ENCODE measurements around the gene C11orf21. TPM values are rescaled to one million over a fixed set of nuclear protein-coding genes. Genes with fewer than 3 reads are reported as not detected.

Gene C11orf21
- total RNA-seq, 1 donor from 2014 or later, result 66.5 TPM

DNA sequence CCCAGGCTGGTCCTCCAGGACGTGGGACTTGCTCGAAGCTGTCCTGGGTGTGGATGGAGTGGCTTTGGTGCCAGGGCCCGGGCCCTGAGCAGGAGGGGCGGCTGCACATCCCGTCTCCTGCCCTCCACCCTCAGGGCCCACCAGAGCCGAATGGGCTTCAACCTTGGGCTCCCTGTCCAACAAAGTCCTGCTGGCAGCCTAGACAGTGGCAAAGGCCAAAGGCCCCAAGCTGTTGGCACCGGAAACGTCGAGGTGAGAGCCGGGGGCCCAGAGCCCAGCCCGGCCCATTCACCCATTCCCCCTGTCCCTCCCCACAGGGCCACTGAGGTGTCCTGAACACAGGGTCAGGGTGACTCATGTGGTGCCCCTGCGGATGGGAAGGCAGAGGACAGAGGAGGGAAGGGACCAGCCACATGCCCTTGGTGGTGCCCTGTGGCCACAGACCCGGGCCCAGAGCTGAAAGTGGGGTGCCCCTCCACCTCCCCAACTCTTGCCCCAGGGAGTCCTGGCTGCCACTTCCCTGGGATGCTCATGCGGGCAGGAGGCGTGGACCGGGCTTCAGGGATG, 9.2 kb upstream of the C11orf21 start:
- no peak for DNase-seq
- intact Hi-C loops (cut with micrococcal nuclease), result no loop called here
- no peak for ATAC-seq

DNA sequence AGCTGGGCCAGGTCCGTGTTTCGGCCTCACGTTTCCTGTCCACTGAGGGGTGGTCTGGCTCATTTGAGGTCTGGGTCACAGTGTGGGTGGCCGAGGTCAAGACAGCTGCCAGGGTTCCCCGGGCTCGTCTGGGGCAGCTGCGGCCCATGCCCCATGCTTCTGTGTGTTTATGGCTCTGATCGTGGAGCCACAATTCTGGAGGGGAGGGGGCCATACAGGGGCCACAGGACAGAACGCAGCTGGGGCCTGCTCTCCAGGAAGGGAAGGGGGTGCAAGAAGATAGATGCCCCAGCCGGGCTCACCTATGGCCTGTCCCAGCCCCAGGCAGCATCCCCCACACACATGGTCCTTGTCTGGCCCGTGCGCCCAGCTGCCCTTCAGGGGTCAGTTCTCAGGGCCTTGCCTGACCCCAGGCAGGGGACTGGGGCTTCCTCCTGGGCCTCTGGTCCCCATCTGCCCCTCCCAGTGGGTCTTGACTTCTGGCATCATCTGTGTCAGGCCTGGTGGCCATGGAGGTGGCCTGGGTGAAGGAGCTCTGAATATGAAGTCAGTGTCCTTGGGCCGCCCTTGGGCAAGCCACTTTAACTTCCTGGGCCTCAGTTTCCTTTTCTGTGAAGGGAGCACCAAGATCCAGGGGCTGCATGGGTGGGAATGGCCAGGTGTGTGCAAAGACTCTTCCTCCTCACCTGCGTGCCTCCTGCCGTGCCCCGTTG, 8.5 kb upstream of the C11orf21 start:
- no peak for DNase-seq
- no peak for ATAC-seq
- intact Hi-C loops (cut with micrococcal nuclease), result no loop called here

DNA sequence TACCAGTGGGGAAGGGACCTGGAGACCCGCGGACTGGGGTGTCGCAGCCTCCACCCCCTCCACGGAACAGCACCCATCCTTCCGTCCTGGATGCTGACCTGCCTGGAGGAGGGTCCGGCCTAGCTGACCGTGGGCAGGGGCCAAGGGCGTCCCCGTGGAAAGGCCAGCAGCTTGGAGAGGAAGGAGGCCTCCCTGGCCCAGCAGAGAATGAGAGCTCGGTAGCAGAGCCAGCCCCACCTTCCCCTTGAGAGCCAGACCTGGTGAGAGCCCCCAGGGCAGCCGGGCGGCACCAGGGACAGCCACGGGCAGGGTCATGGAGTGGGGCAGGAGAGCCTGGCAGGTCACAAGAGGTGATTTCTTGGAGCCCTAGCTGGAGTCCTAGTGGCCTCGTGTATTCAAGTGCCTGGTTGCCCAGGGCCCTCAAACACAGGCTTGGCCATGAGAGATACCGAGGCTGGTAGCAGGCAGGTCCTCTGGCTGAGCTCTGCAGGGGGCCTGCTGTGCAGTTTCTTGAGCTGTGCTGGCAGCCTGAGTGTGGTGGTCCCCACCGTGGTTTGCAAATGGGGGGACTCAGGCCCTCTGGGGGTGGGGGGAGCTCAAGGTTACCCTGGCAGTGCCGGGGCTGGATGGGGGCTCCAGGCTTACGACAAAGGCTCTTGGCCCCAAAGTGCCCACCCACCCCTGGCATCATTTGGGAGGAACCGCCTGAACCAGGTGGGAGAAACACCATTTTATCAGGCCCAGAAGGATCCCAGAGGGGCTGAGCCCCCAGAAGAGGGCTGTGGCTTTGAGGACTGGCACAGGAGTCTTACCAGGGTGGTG, 7.7 kb upstream of the C11orf21 start:
- intact Hi-C loops (cut with micrococcal nuclease), result no loop called here
- DNase-seq, result no peak
- no peak for ATAC-seq

DNA sequence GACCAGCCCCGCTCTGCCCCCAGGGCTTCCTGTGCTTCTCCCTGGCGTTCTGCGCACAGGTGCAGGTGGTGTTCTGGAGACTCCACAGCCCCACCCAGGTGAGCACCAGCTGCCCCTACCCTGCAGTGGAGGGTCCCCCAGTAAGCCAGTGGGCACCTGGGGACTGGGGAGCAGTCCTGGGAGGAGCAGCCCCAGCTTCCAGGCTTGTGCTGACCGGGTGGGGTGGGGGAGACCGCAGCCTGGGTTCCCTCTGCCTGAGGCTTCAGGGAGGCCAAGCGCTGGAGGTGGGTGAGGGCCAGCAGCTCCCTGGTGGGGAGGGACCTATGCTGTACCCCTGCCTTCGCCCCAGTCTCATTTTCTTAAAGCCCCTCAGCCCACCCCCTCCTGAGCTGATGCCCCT, 7.0 kb upstream of the C11orf21 start:
- intact Hi-C loops (cut with micrococcal nuclease), result no loop called here
- DNase-seq (no peak), ATAC-seq (no peak)

DNA sequence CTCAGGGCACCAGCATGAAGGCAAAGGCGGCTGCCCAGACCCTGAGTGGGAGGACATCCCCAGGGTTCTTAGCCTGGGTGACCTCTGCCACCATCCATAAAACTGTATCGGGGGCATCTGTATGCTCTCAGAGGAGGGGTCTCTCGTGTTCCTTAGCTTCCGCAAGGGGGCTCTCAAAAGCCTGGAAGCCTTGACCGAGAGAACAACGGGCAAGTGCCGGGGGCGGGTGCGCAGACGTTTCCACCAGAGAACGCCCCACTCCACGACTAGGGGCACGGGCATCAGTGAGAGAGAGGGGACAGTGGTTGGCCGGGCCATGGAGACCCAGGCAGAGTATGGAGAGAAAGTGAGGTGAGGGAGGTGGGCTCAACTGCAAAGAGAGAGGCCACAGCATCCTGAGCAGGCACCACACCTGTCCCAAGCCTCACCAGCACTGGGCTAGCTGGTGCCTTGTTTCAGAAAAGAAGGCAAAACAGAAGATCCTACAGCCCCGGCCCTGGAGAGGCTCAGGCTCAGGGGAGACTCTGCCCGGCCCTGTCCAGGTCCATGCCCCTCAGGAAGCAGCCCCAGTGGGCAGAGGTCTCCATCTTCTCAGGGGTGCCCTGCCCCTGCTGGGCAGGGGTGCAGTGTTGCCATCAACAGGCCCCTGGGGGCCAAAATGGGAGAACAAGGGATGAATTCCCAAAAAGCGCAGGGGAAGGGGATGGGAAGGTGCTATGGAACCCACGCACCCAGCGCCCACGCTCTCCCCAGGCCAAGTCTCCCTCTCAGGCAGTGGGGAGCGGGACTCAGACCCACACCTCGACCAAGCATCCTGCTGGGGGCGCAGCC, 6.0 kb upstream of the C11orf21 start:
- intact Hi-C loops (cut with micrococcal nuclease), result no loop called here
- ATAC-seq, result no peak
- DNase-seq, result no peak

DNA sequence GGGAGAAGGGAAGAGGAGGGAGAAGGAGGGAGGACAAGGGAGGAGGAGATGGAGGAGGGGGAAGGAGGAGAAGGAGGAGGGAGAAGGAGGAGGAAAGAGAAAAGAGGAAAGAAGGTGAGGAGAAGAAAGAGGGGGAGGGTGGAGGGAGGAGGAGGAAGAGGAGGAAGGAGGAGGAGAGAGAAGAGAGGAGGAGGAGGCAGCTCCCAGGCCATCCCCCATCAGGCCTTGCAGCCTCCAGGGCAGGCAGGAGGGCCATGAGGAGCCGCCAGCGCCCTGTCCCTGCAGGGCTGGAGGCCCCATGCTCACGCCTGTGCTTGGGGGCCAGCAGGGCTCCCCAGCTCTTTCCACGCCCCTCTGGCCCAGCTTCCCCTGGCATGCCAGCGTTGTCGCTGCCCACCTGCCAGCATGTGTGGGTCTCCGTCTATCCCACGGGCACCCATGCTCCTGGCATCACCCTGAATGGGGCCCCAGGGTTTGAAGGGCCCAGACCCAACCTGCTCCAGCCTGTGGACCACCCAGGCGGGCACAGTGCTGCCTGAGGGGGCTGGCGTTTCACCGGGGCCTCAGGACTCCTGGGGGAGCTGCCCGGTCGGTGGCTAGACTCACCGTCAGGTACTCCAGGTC, 5.3 kb upstream of the C11orf21 start:
- intact Hi-C loops (cut with micrococcal nuclease), result no loop called here
- ATAC-seq, result no peak
- DNase-seq, result peak; percentile 54

DNA sequence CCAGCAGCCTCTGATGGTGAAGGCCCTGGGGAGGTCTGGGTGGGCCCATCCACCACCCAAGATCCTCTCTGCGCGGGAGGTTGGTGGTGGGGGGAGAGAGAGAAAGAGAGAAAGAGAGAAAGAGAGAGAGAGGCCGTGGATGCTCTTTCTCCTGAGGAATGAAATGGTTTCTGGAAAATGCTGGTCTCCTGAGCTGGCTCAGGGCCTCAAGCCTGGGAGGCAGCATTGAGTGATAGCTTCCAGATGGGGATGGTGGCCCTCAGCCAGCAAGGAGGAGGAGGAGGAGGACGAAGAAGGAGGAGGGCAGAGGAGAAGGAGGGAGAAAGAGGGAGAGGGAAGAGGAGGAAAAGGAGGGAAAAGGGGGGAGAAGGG, 4.7 kb upstream of the C11orf21 start:
- DNase-seq (peak; percentile 87), ATAC-seq (no peak)
- intact Hi-C loops (cut with micrococcal nuclease), result no loop called here

DNA sequence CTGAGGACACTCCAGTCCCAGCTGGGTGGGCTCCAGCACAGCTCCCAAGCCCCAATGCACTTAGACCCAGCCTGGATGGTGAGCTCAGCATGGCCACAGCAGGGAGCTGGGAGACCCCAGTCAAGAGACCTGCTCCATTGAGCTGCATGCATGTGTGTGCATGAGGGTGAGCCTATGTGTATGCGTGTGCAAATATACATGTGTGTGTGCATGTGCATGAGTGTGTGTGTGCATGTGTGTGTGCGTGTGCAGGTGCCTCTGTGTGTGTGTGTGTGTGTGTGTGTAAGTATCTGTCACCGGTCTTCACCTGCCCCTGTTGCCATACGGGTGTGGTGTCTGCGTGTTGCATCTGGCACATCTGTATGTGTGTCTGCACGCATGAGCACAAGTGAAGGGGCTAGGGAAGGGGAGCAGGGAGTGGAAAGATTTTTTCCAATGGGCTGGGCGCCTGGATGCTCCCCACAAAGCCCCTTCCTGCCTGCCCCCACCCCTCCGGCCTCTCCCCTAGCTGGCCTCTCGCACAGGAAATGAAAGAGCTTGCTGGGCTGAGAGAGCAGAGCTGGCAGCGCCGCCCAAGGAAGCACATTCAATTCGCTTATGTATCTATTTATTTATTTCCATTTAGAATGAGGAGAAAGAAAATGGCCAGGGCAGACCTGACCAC, 4.2 kb upstream of the C11orf21 start:
- DNase-seq (peak; percentile 32), ATAC-seq (no peak)
- intact Hi-C loops (cut with micrococcal nuclease), result loop anchor here (2.0 kb wide), 1 partner anchor 115 kb away; no protein-coding TSS in a partner anchor

DNA sequence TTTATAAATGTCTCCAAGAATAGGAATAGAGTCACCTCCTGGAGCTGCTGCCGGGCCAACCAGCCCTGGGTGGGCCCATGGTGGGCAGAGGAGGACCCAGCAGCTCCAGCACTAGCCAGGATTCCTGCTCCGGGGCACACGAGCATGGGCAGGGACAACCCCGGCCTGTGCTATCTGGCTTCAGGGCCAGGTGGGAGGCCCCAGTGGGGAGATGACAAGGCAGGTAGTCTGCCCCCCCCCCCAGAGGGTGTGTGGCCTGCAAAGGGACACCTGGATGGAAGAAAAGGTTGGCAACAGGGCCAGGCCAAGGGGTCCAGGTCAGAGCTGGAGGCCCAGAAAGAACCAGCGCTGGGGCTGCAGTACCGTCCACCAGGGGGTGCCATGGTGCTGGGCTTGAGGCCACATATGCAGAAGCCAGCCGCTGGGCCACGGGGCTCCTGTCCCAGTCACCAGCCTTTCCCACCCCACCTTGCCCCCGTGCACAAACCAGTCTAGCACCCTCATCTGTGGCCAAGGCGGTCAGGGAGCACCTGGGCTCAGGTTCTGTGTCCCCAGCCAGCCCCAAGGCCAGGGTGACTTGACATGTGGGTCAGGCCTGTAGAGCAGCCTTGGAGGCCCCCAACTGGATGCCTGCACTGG, 3.5 kb upstream of the C11orf21 start:
- ATAC-seq, result peak; percentile 27
- intact Hi-C loops (cut with micrococcal nuclease), result loop anchor here (2.0 kb wide), 1 partner anchor 116 kb away; no protein-coding TSS in a partner anchor
- DNase-seq, result peak; percentile 94

DNA sequence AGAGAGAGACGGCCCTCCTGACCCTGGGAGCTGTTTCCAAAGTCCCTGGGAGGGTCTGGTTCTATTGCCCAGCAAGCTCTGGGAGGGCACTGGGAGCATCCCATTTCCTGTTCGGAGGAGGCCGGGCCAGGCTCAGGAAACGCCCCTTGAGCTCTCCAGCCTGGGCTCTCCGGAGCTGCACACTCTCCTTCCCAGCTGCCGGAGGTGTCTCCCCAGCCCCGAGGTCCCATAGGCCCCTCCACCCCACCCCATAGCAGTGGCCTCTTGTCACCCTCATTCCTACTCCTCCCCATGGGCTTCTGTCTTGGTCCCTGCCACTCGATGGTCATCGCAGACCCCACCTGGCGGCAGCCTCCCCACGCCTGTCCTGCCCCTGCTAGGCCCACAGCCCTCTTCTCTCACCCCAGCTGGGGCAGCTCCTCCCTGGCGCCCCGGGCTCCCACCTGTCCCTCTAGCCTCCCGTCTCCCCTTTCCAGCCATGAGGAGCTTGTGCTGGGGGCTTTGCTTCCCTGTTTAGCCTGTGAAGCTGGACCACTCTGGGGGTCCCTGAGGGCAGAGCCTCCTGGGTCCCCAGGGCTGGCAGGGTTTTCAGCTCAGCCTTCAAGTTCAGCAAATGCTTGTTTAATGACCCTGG, 2.9 kb upstream of the C11orf21 start:
- ATAC-seq (no peak), DNase-seq (no peak)
- intact Hi-C loops (cut with micrococcal nuclease), result loop anchor here (2.0 kb wide), 1 partner anchor 116 kb away; no protein-coding TSS in a partner anchor

DNA sequence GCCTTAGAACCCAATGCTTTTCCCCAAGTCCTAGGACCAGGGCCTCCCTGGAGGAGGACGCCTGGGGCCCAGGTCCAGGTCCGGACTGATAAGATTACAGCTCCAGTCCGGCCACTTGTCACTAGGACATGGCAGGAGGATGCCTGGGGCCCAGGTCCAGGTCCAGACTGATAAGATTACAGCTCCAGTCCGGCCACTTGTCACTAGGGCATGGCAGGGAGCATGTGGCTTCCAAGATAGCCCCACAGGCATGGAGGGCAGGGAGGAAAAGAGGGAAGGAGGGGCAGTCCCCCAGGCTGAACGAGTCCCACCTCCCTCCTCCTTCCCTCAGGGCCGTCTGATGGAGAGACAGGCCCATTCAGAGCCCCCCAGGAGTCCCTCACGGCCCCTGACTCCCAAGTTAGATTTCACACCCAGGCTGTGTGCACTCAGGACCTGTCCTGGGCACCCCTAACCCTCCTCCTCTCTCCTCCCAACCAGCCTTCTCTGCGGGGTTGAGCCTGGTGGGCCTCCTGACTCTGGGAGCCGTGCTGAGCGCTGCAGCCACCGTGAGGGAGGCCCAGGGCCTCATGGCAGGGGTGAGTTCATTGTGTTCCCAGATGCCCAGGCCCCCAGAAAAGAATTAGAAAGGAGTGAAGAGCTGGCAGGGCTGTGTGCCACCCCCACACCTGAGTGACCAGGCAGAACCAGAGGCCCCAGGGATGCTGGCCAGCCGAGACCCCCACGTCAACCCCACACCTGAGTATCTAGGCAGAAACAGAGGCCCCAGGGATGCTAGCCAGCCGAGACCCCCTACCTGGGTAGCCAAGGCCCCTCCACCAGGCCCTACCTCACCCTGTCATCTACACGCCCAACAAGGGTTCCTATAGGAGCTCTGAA, 2.1 kb upstream of the C11orf21 start:
- intact Hi-C loops (cut with micrococcal nuclease), result loop anchor here (2.0 kb wide), 1 partner anchor 117 kb away; no protein-coding TSS in a partner anchor
- ATAC-seq (peak; percentile 66), DNase-seq (peak; percentile 81)

DNA sequence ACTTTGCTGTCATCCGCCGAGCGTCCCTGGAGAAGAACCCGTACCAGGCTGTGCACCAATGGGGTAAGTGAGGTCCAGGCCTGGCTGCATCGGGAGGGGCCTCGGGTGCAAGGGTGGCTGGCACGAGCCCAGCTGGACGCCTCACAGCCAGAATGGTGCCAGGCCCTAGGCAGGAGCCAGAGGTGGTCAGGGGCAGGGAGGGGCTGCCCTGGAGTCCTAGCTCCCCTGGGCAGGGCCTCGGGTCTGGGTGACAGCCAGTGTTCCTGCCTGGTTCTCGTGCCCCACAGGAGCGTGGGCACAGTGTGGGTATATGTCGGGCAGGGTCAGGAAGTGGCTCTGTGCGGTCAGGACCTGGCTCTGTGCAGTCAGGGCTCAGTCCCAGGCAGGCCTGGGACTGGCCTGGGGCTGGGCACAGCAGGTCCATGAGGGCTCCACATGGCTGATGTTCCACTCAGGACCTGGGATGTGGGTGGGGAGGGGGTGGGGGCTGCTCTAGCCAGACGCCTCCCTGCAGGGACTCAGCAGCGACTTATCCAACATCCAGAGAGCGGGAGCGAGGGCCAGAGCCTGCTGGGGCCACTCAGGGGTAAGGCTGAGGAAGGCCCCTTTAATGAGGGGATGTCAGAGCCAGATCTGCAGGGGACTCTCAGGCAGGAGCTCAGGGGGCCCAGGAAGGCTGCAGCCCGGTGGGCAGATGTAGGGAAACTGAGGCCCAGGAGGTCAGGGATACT, 1.3 kb upstream of the C11orf21 start:
- ATAC-seq, result peak; percentile 71
- intact Hi-C loops (cut with micrococcal nuclease), result no loop called here
- DNase-seq, result peak; percentile 94

DNA sequence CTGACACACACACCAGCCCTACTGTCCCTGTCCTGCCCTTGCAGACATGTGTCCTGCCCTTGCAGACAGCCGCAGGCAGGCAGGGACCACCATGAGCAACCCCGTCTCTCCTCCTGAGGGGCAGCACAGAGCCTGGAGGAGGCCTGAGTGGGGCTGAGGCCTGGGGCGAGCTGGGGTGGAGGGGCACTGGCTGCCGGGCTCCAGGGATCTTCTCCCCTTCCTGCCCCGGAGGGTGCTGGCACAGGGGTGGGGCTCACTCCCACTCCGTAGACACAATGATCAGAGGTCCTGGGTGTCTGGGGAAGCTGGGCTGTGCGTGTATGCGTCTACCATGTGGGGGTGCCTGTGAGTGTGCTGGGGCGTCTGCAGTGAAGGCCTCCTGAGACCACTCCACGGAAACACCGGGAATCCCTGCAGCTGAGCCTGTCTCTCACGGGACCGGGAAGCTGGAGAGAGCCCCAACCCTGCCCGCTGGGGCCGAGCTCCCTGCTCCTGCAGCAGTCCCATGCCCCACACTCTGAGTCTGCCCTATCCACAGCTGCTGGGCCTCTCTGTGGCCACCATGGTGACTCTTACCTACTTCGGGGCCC, 683 bp upstream of the C11orf21 start:
- peak; percentile 0 for ATAC-seq
- DNase-seq, result no peak
- intact Hi-C loops (cut with micrococcal nuclease), result no loop called here

DNA sequence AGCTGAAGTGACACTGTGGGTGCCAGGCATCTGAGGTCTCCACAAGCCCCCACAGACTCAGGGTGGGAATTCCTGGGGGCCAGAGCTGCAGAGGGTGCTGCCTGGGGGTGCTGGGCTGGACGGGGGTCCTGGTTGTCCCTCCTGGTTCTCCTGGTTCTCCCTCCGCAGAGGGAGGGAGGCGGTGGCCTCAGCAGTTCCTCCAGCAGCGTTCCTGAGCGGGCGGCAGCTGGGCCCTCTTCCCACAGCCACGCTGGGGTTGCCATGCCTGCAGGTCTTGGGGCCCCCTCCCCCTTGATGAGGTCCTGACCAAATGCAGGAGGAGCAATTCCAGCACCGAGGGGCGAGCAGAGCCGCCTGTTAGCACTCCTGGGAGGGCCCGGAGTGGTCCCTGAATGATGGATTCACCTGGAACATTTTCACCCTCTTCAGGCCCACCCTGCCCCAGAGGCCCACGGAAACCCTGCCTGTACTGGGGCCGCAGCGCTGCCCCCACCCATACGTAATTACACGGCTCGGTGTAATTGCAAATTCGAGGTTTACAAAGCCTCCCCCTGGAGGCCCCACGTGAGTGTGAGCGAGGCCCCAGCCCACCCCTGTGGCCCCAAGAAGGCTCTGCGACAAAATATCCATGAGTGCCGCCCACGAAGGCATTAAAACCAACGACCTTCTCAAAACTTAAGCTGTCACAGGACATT, 635 bp downstream of the C11orf21 start:
- DNase-seq (peak; percentile 61), ATAC-seq (no peak)
- intact Hi-C loops (cut with micrococcal nuclease), result no loop called here

All from left ventricle myocardium superior (tissue), 1 donor.